ENCODE results near the gene HNRNPLL. TPM values are rescaled to one million over a fixed set of nuclear protein-coding genes. Genes with fewer than 3 reads are reported as not detected.

The HNRNPLL gene
- total and polyA plus RNA-seq, 7 donors = 6.4 to 22.4 (median 17.8) TPM

- H3K27me3 ChIP-seq (ENCODE audit: insufficient read depth in 3 of 3, low read length in 2 of 3) = no peaks in the 10 kb centered on the region
- H3K27ac ChIP-seq = no peak overlapping the region
- intact Hi-C loops (cut with DNase I) = no loop called here
- H3K4me1 ChIP-seq = no peaks in the 10 kb centered on the region
- no peak overlapping the region for H3K4me3 ChIP-seq
- H3K36me3 ChIP-seq (ENCODE audit: insufficient read depth in 1 of 2, low read depth in 1 of 2) = peaks cover 0 to 82% of the 10 kb centered on the region in 2 donors
- ATAC-seq = no peak
- TF ChIP-seq CTCF (IDR thresholded peaks at IDR 0.05) = no peak
- DNase-seq = no peak
- no peaks in the 10 kb centered on the region for H3K9me3 ChIP-seq
Measured at GRCh38 chr2:38574278-38574677, 28.4 kb downstream of the HNRNPLL start.

- Histone ChIP-seq H3K4me1 (no peaks in the 10 kb centered on the region), H3K9me3 (no peaks in the 10 kb centered on the region), H3K27ac (no peak overlapping the region), H3K4me3 (no peak overlapping the region), H3K27me3 (ENCODE audit: insufficient read depth in 3 of 3, low read length in 2 of 3) (no peaks in the 10 kb centered on the region), H3K36me3 (ENCODE audit: insufficient read depth in 1 of 2, low read depth in 1 of 2) (peaks cover 0 to 93% of the 10 kb centered on the region in 2 donors)
- TF ChIP-seq CTCF (IDR thresholded peaks at IDR 0.05) = no peak
- DNase-seq = no peak
- no peak for ATAC-seq
- WGBS, 3 donors = 78 to 86% (median 84%) methylated on average over 1 of the region's 1 CpG
- intact Hi-C loops (cut with DNase I) = no loop called here
Measured at GRCh38 chr2:38572167-38572566, 30.6 kb downstream of the HNRNPLL start.

- TF ChIP-seq CTCF (IDR thresholded peaks at IDR 0.05) = no peak
- no peak overlapping the region for H3K27ac ChIP-seq
- DNase-seq (no peak), ATAC-seq (no peak)
- H3K4me3 ChIP-seq = no peak overlapping the region
- no peaks in the 10 kb centered on the region for H3K27me3 ChIP-seq (ENCODE audit: insufficient read depth in 3 of 3, low read length in 2 of 3)
- H3K9me3 ChIP-seq = no peaks in the 10 kb centered on the region
- peaks cover 0 to 93% of the 10 kb centered on the region in 2 donors for H3K36me3 ChIP-seq (ENCODE audit: insufficient read depth in 1 of 2, low read depth in 1 of 2)
- intact Hi-C loops (cut with DNase I) = no loop called here
- WGBS, 3 donors = 87 to 90% (median 87%) methylated on average over 4 of the region's 4 CpGs
- H3K4me1 ChIP-seq = no peaks in the 10 kb centered on the region
Measured at GRCh38 chr2:38571193-38571592, 31.5 kb downstream of the HNRNPLL start.

GRCh38 chr2:38568724-38569436, 33.8 kb downstream of the HNRNPLL start:
- H3K27me3 ChIP-seq (ENCODE audit: insufficient read depth in 3 of 3, low read length in 2 of 3) = no peaks in the 10 kb centered on the region
- no peak overlapping the region for H3K27ac ChIP-seq
- no peaks in the 10 kb centered on the region for H3K4me1 ChIP-seq
- no peak overlapping the region for H3K4me3 ChIP-seq
- ATAC-seq = no peak
- peaks cover 0 to 99% of the 10 kb centered on the region in 2 donors for H3K36me3 ChIP-seq (ENCODE audit: insufficient read depth in 1 of 2, low read depth in 1 of 2)
- 65 to 78% (median 74%) methylated on average over 5 of the region's 5 CpGs for WGBS, 3 donors
- TF ChIP-seq CTCF (IDR thresholded peaks at IDR 0.05) = no peak
- intact Hi-C loops (cut with DNase I) = no loop called here
- DNase-seq = no peak
- no peaks in the 10 kb centered on the region for H3K9me3 ChIP-seq

- no peaks in the 10 kb centered on the region for H3K4me1 ChIP-seq
- DNase-seq (no peak), ATAC-seq (no peak)
- H3K27me3 ChIP-seq (ENCODE audit: insufficient read depth in 3 of 3, low read length in 2 of 3) = no peaks in the 10 kb centered on the region
- TF ChIP-seq CTCF (IDR thresholded peaks at IDR 0.05) = no peak
- no peaks in the 10 kb centered on the region for H3K9me3 ChIP-seq
- H3K27ac ChIP-seq = no peak overlapping the region
- no peak overlapping the region for H3K4me3 ChIP-seq
- H3K36me3 ChIP-seq (ENCODE audit: insufficient read depth in 1 of 2, low read depth in 1 of 2) = peaks cover 0 to 96% of the 10 kb centered on the region in 2 donors
- 87 to 97% (median 91%) methylated on average over 2 of the region's 2 CpGs for WGBS, 3 donors
- intact Hi-C loops (cut with DNase I) = no loop called here
Measured at GRCh38 chr2:38565333-38565732, 37.4 kb downstream of the HNRNPLL start.
